IMR-90 (cell line): ENCODE results near the gene CBFA2T3. TPM values are rescaled to one million over a fixed set of nuclear protein-coding genes. Genes with fewer than 3 reads are reported as not detected.

Source experiments
- ATAC-seq: fragments of 200-7000 bp; cut with Tn5 transposase; 2 replicates; pipeline ENCODE4 v1.9.1; 2020; ENCODE audit warnings: low read depth, mild to moderate bottlenecking, moderate library complexity
- BruUV-seq: library from RNA; stranded (reverse); fragments of 400-500 nt; replicated peaks from 2 replicates; lab custom pipeline; 2021; lab: Mats Ljungman, UMichigan
- CTCF ChIA-PET: fragments of 300-600 bp; formaldehyde crosslinking; extraction: SDS; loops from one replicate; lab custom pipeline; 2021; ENCODE audit warnings: antibody characterized with exemption; lab: Yijun Ruan, JAX
- POLR2A ChIA-PET: fragments of 300-600 bp; sonication (Branson Sonifier 250); formaldehyde crosslinking; loops from one replicate; lab custom pipeline; 2022; ENCODE audit warnings: antibody characterized with exemption; ENCODE audit not compliant: unreplicated experiment; lab: Charles Lee
- DNase-seq: peaks from one replicate; pipeline ENCODE4 v3.0.0; 2013
- H2AFZ ChIP-seq: replicated peaks from 2 replicates; pipeline ENCODE3; 2013; ENCODE audit warnings: low read length, mild to moderate bottlenecking; ENCODE audit not compliant: poor library complexity
- H2AK5ac ChIP-seq: 2 replicates; pipeline ENCODE4 v1.6.1; 2013; ENCODE audit warnings: low read depth, low read length, inconsistent platforms
- H2AK9ac ChIP-seq: replicated peaks from 2 replicates; pipeline ENCODE3; 2013; ENCODE audit warnings: mild to moderate bottlenecking, low read depth, low read length, moderate library complexity; ENCODE audit not compliant: poor library complexity
- H2BK120ac ChIP-seq: 2 replicates; pipeline ENCODE4 v1.6.1; 2013; ENCODE audit warnings: low read depth, low read length, inconsistent platforms
- H2BK15ac ChIP-seq: 3 replicates; pipeline ENCODE4 v1.6.1; 2013; ENCODE audit warnings: low read depth, low read length, inconsistent platforms
- H2BK20ac ChIP-seq: 2 replicates; pipeline ENCODE4 v1.6.1; 2013; ENCODE audit warnings: low read depth, mild to moderate bottlenecking, inconsistent platforms, low read length, moderate library complexity
- H2BK5ac ChIP-seq: 2 replicates; pipeline ENCODE4 v1.6.1; 2013; ENCODE audit warnings: mild to moderate bottlenecking, low read depth, low read length, inconsistent platforms; ENCODE audit not compliant: poor library complexity, severe bottlenecking
- H3K14ac ChIP-seq: replicated peaks from 2 replicates; pipeline ENCODE4 v1.6.1; 2013; ENCODE audit warnings: low read depth, low read length, inconsistent platforms
- H3K18ac ChIP-seq: 2 replicates; pipeline ENCODE4 v1.6.1; 2013; ENCODE audit warnings: low read depth, low read length, control low read depth
- H3K23ac ChIP-seq: 2 replicates; pipeline ENCODE4 v1.6.1; 2013; ENCODE audit warnings: low read depth, low read length, inconsistent platforms
- H3K27ac ChIP-seq: 2 replicates; pipeline ENCODE4 v1.5.1; 2013; ENCODE audit warnings: mild to moderate bottlenecking, control low read depth, low read length; ENCODE audit not compliant: insufficient read depth
- H3K27me3 ChIP-seq: 2 replicates; pipeline ENCODE4 v1.6.1; 2013; ENCODE audit warnings: low read length; ENCODE audit not compliant: control insufficient read depth, insufficient read depth
- H3K36me3 ChIP-seq: 2 replicates; pipeline ENCODE4 v1.6.1; 2013; ENCODE audit warnings: low read length, mixed read lengths; ENCODE audit not compliant: control insufficient read depth, insufficient read depth
- H3K4ac ChIP-seq: 2 replicates; pipeline ENCODE4 v1.6.1; 2013; ENCODE audit warnings: low read depth, low read length, inconsistent platforms
- H3K4me1 ChIP-seq: 2 replicates; pipeline ENCODE4 v1.6.1; 2013; ENCODE audit warnings: low read length, mixed read lengths; ENCODE audit not compliant: control insufficient read depth, insufficient read depth
- H3K4me2 ChIP-seq: 2 replicates; pipeline ENCODE4 v1.6.1; 2013; ENCODE audit warnings: low read depth, mild to moderate bottlenecking, control low read depth, low read length, moderate library complexity
- H3K4me3 ChIP-seq: 2 replicates; pipeline ENCODE4 v1.5.1; 2013; ENCODE audit warnings: low read depth, mild to moderate bottlenecking, control low read depth, low read length, moderate library complexity; ENCODE audit not compliant: insufficient read depth
- H3K56ac ChIP-seq: 2 replicates; pipeline ENCODE4 v1.6.1; 2013; ENCODE audit warnings: low read length, inconsistent platforms; ENCODE audit not compliant: insufficient read depth; ENCODE audit errors: extremely low read depth
- H3K79me1 ChIP-seq, 2 experiments: 2 replicates each; pipeline ENCODE4 v1.6.1; 2013; ENCODE audit warnings: low read length in 2 of 2, inconsistent platforms in 1 of 2, low read depth in 1 of 2
- H3K9ac ChIP-seq: 2 replicates; pipeline ENCODE4 v1.6.1; 2013; ENCODE audit warnings: low read depth, low read length, control low read depth
- H3K9me1 ChIP-seq: 2 replicates; pipeline ENCODE4 v1.6.1; 2013; ENCODE audit warnings: low read length, inconsistent platforms; ENCODE audit not compliant: insufficient read depth
- H3K9me3 ChIP-seq: 2 replicates; pipeline ENCODE4 v1.6.1; 2013; ENCODE audit warnings: low read length; ENCODE audit not compliant: control insufficient read depth, insufficient read depth
- H4K20me1 ChIP-seq: 2 replicates; pipeline ENCODE4 v1.6.1; 2013; ENCODE audit warnings: low read length, inconsistent platforms; ENCODE audit not compliant: insufficient read depth
- H4K5ac ChIP-seq: 2 replicates; pipeline ENCODE4 v1.6.1; 2013; ENCODE audit warnings: mild to moderate bottlenecking, low read depth, low read length, control low read depth
- H4K8ac ChIP-seq, 2 experiments: 2 replicates each; pipeline ENCODE4 v1.6.1; 2013; ENCODE audit warnings: low read depth in 2 of 2, low read length in 2 of 2, control low read depth in 1 of 2, inconsistent platforms in 1 of 2
- H4K91ac ChIP-seq: 2 replicates; pipeline ENCODE4 v1.6.1; 2013; ENCODE audit warnings: low read depth, low read length, inconsistent platforms; ENCODE audit not compliant: insufficient read depth
- BHLHE40 ChIP-seq: fragments of 150-350 bp; IDR thresholded peaks from 2 replicates; pipeline ENCODE4 v1.6.1; 2016; ENCODE audit warnings: mild to moderate bottlenecking, low read depth, low read length
- CEBPB ChIP-seq: IDR thresholded peaks from 2 replicates; pipeline ENCODE4 v1.6.1; 2012; ENCODE audit warnings: low read depth, low read length, improper control_type of control experiment
- CHD1 ChIP-seq: IDR thresholded peaks from 2 replicates; pipeline ENCODE4 v1.6.1; 2012; ENCODE audit warnings: low read depth, low read length, improper control_type of control experiment
- ELK1 ChIP-seq: fragments of 150-350 bp; IDR thresholded peaks from 2 replicates; pipeline ENCODE4 v1.6.1; 2016; ENCODE audit warnings: low read depth, mild to moderate bottlenecking, low read length, moderate library complexity, borderline replicate concordance
- FOS ChIP-seq: fragments of 150-350 bp; IDR thresholded peaks from 2 replicates; pipeline ENCODE4 v1.6.1; 2016; ENCODE audit warnings: low read depth, low read length
- MAFK ChIP-seq: IDR thresholded peaks from 2 replicates; pipeline ENCODE4 v1.6.1; 2012; ENCODE audit warnings: low read depth, low read length, improper control_type of control experiment
- MAZ ChIP-seq: IDR thresholded peaks from 2 replicates; pipeline ENCODE4 v1.6.1; 2012; ENCODE audit warnings: low read depth, mild to moderate bottlenecking, low read length, improper control_type of control experiment, moderate library complexity, borderline replicate concordance
- MXI1 ChIP-seq: IDR thresholded peaks from 2 replicates; pipeline ENCODE4 v1.6.1; 2012; ENCODE audit warnings: low read depth, mild to moderate bottlenecking, low read length, moderate library complexity, borderline replicate concordance
- NFE2L2 ChIP-seq: fragments of 150-350 bp; IDR thresholded peaks from 2 replicates; pipeline ENCODE4 v1.6.1; 2016; ENCODE audit warnings: low read depth, mild to moderate bottlenecking, low read length
- POLR2A ChIP-seq: IDR thresholded peaks from 2 replicates; pipeline ENCODE4 v1.6.1; 2012; ENCODE audit warnings: mild to moderate bottlenecking, low read depth, low read length
- RAD21 ChIP-seq: IDR thresholded peaks from 2 replicates; pipeline ENCODE4 v1.6.1; 2012; ENCODE audit warnings: low read length, improper control_type of control experiment
- RCOR1 ChIP-seq: IDR thresholded peaks from 2 replicates; pipeline ENCODE4 v1.6.1; 2012; ENCODE audit warnings: mild to moderate bottlenecking, low read length, improper control_type of control experiment; ENCODE audit not compliant: insufficient replicate concordance
- RFX5 ChIP-seq: IDR thresholded peaks from 2 replicates; pipeline ENCODE4 v1.8.0; 2012; ENCODE audit warnings: low read depth, mild to moderate bottlenecking, low read length, moderate library complexity
- SMC3 ChIP-seq: fragments of 150-350 bp; IDR thresholded peaks from 2 replicates; pipeline ENCODE4 v1.6.1; 2016; ENCODE audit warnings: low read depth, mild to moderate bottlenecking, antibody characterized with exemption, low read length, moderate library complexity
- USF2 ChIP-seq: fragments of 150-350 bp; IDR thresholded peaks from 2 replicates; pipeline ENCODE4 v1.6.1; 2017; ENCODE audit warnings: mild to moderate bottlenecking, antibody characterized with exemption, low read length, low read depth
- WGBS, 2 experiments: methylation state at CpG; one replicate each; pipeline versions ENCODE4 v1.1.5 to v1.1.7; 2013; ENCODE audit warnings: missing lambda C conversion rate in 2 of 2; ENCODE audit not compliant: insufficient read length in 1 of 2; ENCODE audit errors: extremely low coverage in 2 of 2; 5-methylcytosine and 5-hydroxymethylcytosine counted together
- dilution Hi-C: fragments of 300-500 bp; cut with HindIII; formaldehyde crosslinking; loops from one replicate; pipeline ENCODE4 v1.14.3; 2018; ENCODE audit warnings: low sequenced_read_pairs; ENCODE audit not compliant: unreplicated experiment
- in situ Hi-C: fragments of 300-500 bp; cut with MboI; formaldehyde crosslinking; loops from 3 replicates; pipeline ENCODE4 v1.14.3; 2019; ENCODE audit warnings: low sequenced_read_pairs, inconsistent platforms, mixed read lengths
- intact Hi-C: fragments of 100-400 bp; cut with micrococcal nuclease; formaldehyde crosslinking; loops from 2 replicates; pipeline ENCODE4 v1.10.0; 2022
- polyA plus RNA-seq, 3 experiments: library from polyadenylated mRNA; depleted of rRNA; stranded (reverse); fragments of >200 nt; gene quantifications; 2 replicates each; pipeline ENCODE4 v1.2.3, GENCODE V29; 2012; ENCODE audit warnings: low replicate concordance in 1 of 3
- total RNA-seq: library from RNA; depleted of rRNA; stranded (reverse); fragments of >200 nt; gene quantifications from 2 replicates; pipeline ENCODE4 v1.2.3, GENCODE V29; 2012
- TF ChIP-seq, protein P1 (sequence below): conservative IDR thresholded peaks from 2 replicates; pipeline ENCODE4 v1.5.1; 2012; ENCODE audit warnings: mild to moderate bottlenecking, low read depth, low read length, improper control_type of control experiment

The CBFA2T3 gene
- total and polyA plus RNA-seq, 2 of the 4 experiments (the other 2 are of a cell fraction): not detected

GRCh38 chr16:88864521-88864920 lies 112.5 kb downstream of the CBFA2T3 start:
- Histone ChIP-seq H3K9me1 (no peaks in the 10 kb centered on the region), H3K4ac (no peak overlapping the region), H2AK9ac (no peak overlapping the region), H3K14ac (no peak overlapping the region), H3K4me3 (no peak overlapping the region), H3K9me3 (no peaks in the 10 kb centered on the region), H2AFZ (no peak overlapping the region), H3K23ac (no peak overlapping the region), H3K4me2 (no peak overlapping the region), H2AK5ac (no peak overlapping the region), H3K56ac (no peak overlapping the region), H3K79me1 (no peaks in the 10 kb centered on the region; a peak in 1 of 4 replicates), H3K4me1 (no peaks in the 10 kb centered on the region), H3K9ac (no peak overlapping the region), H2BK20ac (no peak overlapping the region), H2BK120ac (no peak overlapping the region), H2BK15ac (no peak overlapping the region), H3K18ac (no peak overlapping the region), H3K27ac (no peak overlapping the region), H4K8ac (no peak overlapping the region), H4K5ac (no peak overlapping the region), H2BK5ac (no peak overlapping the region), H3K36me3 (peaks cover 22% of the 10 kb centered on the region), H4K91ac (no peak overlapping the region), H4K20me1 (no peaks in the 10 kb centered on the region; the same call in 1 of the 2 replicates), H3K27me3 (peaks cover 10% of the 10 kb centered on the region)
- no TSS peak for BruUV-seq
- 84% methylated on average over 9 of the region's 18 CpGs; no CpG with 5 or more reads in 1 of the 2 experiments for WGBS, 2 experiments
- POLR2A ChIA-PET: no interaction called here
- intact Hi-C loops (no loop called here), in situ Hi-C loops (no loop called here), dilution Hi-C loops (no loop called here)
- TF ChIP-seq MAZ (no peak), SMC3 (no peak), USF2 (no peak), NFE2L2 (no peak), CEBPB (no peak), MXI1 (no peak), RFX5 (no peak), CHD1 (no peak), POLR2A (no peak), FOS (no peak), RCOR1 (no peak), BHLHE40 (no peak), RAD21 (no peak), MAFK (no peak), ELK1 (no peak)
- TF ChIP-seq, protein P1, sequence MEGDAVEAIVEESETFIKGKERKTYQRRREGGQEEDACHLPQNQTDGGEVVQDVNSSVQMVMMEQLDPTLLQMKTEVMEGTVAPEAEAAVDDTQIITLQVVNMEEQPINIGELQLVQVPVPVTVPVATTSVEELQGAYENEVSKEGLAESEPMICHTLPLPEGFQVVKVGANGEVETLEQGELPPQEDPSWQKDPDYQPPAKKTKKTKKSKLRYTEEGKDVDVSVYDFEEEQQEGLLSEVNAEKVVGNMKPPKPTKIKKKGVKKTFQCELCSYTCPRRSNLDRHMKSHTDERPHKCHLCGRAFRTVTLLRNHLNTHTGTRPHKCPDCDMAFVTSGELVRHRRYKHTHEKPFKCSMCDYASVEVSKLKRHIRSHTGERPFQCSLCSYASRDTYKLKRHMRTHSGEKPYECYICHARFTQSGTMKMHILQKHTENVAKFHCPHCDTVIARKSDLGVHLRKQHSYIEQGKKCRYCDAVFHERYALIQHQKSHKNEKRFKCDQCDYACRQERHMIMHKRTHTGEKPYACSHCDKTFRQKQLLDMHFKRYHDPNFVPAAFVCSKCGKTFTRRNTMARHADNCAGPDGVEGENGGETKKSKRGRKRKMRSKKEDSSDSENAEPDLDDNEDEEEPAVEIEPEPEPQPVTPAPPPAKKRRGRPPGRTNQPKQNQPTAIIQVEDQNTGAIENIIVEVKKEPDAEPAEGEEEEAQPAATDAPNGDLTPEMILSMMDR: no peak
- CTCF ChIA-PET: no interaction called here
- DNase-seq (no peak), ATAC-seq (no peak)
